Caco-2 (cell line): ENCODE results near the gene LIPA. TPM values are rescaled to one million over a fixed set of nuclear protein-coding genes. Genes with fewer than 3 reads are reported as not detected.
"Not testable (repeated sequence)": the region's sequence is repeated elsewhere in the genome, so short reads cannot be mapped to it uniquely, and the experiment has no call there.

Source experiments
- BruUV-seq: library from RNA; stranded (reverse); fragments of 400-500 nt; replicated peaks from 2 replicates; lab custom pipeline; 2021; lab: Mats Ljungman, UMichigan
- CTCF ChIA-PET: fragments of 300-600 bp; sonication (Branson Sonifier 250); formaldehyde crosslinking; loops from one replicate; lab custom pipeline; 2022; ENCODE audit warnings: antibody characterized with exemption; lab: Charles Lee
- POLR2A ChIA-PET: fragments of 300-600 bp; sonication (Branson Sonifier 250); formaldehyde crosslinking; loops from one replicate; lab custom pipeline; 2022; ENCODE audit warnings: antibody characterized with exemption; lab: Charles Lee
- DNase-seq, 2 experiments: peaks; one replicate each; pipeline versions ENCODE4 v3.0.0 to v3.0.0-alpha.2; 2020 to 2022
- H3K27me3 ChIP-seq: replicated peaks from 2 replicates; pipeline ENCODE4 v1.6.0; 2011; ENCODE audit warnings: low read length; ENCODE audit not compliant: control insufficient read depth, insufficient read depth
- H3K36me3 ChIP-seq: 2 replicates; pipeline ENCODE4 v1.5.1; 2011; ENCODE audit warnings: low read length; ENCODE audit not compliant: control insufficient read depth, insufficient read depth
- H3K4me1 ChIP-seq: fragments of 250-450 bp; sonication (Bioruptor Pico); 2 replicates; pipeline ENCODE4 v1.5.1; 2020; ENCODE audit warnings: mild to moderate bottlenecking
- H3K4me3 ChIP-seq: 2 replicates; pipeline ENCODE4 v1.5.1; 2011; ENCODE audit warnings: low read depth, mild to moderate bottlenecking, control low read depth, low read length
- H3K9me3 ChIP-seq: fragments of 250-450 bp; sonication (Bioruptor Pico); 2 replicates; pipeline ENCODE4 v1.5.1; 2020; ENCODE audit warnings: mild to moderate bottlenecking, moderate library complexity
- H3K27ac Mint-ChIP-seq: one replicate; pipeline ENCODE4 v1.8.0; 2022; ENCODE audit warnings: mixed read lengths; ENCODE audit not compliant: unreplicated experiment
- H3K27me3 Mint-ChIP-seq: one replicate; pipeline ENCODE4 v1.8.0; 2022; ENCODE audit warnings: mixed read lengths; ENCODE audit not compliant: insufficient read depth, unreplicated experiment
- H3K36me3 Mint-ChIP-seq: one replicate; pipeline ENCODE4 v1.8.0; 2022; ENCODE audit warnings: mild to moderate bottlenecking, mixed read lengths; ENCODE audit not compliant: insufficient read depth, unreplicated experiment
- H3K4me1 Mint-ChIP-seq: one replicate; pipeline ENCODE4 v1.8.0; 2022; ENCODE audit warnings: low read depth, mixed read lengths; ENCODE audit not compliant: unreplicated experiment
- H3K4me3 Mint-ChIP-seq: one replicate; pipeline ENCODE4 v1.8.0; 2022; ENCODE audit warnings: mild to moderate bottlenecking, moderate library complexity, mixed read lengths; ENCODE audit not compliant: unreplicated experiment
- H3K9me3 Mint-ChIP-seq: one replicate; pipeline ENCODE4 v1.8.0; 2022; ENCODE audit warnings: mixed read lengths; ENCODE audit not compliant: unreplicated experiment
- CTCF ChIP-seq, 2 experiments: fragments of 200-600 bp in 1 of 2; IDR thresholded peaks; 1 replicate in 1 of 2; 2 replicates in 1 of 2; pipeline versions ENCODE4 v1.5.1 to v1.8.0; 2011 to 2022; ENCODE audit warnings: antibody characterized with exemption in 1 of 2, control low read depth in 1 of 2, inconsistent platforms in 1 of 2, low read depth in 1 of 2, low read length in 1 of 2, mild to moderate bottlenecking in 1 of 2, moderate library complexity in 1 of 2; ENCODE audit not compliant: insufficient read depth in 1 of 2, severe bottlenecking in 1 of 2, unreplicated experiment in 1 of 2
- intact Hi-C: fragments of 100-400 bp; cut with micrococcal nuclease; formaldehyde crosslinking; loops from one replicate; pipeline ENCODE4 v1.10.0; 2022; ENCODE audit not compliant: unreplicated experiment
- total RNA-seq: library from RNA; stranded (reverse); gene quantifications from 2 replicates; pipeline ENCODE4 v1.2.3, GENCODE V29; 2022

Gene LIPA
- total RNA-seq, 1 experiment from 2014 or later, result 18.8 TPM

DNA sequence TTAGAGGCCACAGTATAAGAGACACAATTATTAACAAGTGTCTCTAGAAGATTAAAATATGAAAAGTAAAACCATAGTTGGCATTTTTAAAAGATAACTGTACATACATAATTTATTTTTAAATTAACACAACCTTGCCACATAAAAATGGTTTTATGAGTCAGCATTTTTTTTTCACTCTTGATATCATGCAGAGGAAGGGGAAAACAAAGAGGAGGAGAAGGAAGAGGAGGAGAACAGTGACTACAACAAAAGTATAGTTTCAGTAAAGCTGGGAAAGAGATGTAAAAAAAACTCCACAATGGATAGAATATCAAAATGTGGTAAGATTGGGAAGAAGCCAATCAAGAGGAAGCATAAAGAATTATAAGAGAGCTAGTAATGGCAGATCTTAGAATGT, 78.5 kb downstream of the LIPA start:
- H3K4me3 ChIP-seq, result no peak overlapping the region
- Mint-ChIP-seq H3K4me1 (no peaks in the 10 kb centered on the region), H3K27me3 (peaks cover 20% of the 10 kb centered on the region), H3K27ac (no peak overlapping the region), H3K36me3 (no peaks in the 10 kb centered on the region), H3K9me3 (no peaks in the 10 kb centered on the region), H3K4me3 (no peak overlapping the region)
- H3K36me3 ChIP-seq, result no peaks in the 10 kb centered on the region
- no peak for TF ChIP-seq CTCF (IDR thresholded peaks at IDR 0.05; ENCODE audit: insufficient read depth in 1 of 2, low read depth in 1 of 2, low read length in 1 of 2, severe bottlenecking in 1 of 2, unreplicated experiment in 1 of 2)
- intact Hi-C loops, result no loop called here
- no peaks in the 10 kb centered on the region for H3K27me3 ChIP-seq
- ChIA-PET POLR2A (no interaction called here), CTCF (no interaction called here)
- BruUV-seq, result no TSS peak
- no peak for DNase-seq
- H3K4me1 ChIP-seq, result no peaks in the 10 kb centered on the region
- H3K9me3 ChIP-seq, result no peaks in the 10 kb centered on the region

DNA sequence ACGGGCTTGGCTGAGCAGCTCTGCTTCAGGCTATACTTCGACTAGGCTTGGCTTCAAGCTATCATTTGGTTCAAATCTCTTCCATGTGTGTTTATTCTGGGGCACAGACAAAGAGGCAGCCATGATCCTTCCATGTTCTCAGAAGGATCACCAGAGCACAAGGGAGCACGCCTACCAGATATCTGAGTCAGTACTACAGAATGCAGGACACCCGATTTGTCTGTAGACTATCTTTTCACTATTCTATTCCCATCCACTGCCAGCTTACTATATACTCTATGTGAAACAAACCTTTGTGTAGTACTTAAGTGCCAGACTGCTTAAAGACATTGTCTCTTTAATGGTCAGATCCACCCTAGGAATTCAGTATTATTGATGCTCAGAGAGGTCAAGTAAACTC, 79.6 kb downstream of the LIPA start:
- TF ChIP-seq CTCF (IDR thresholded peaks at IDR 0.05; ENCODE audit: insufficient read depth in 1 of 2, low read depth in 1 of 2, low read length in 1 of 2, severe bottlenecking in 1 of 2, unreplicated experiment in 1 of 2), result no peak
- H3K27me3 Mint-ChIP-seq, result peaks cover 20% of the 10 kb centered on the region
- H3K4me3 Mint-ChIP-seq, result no peak overlapping the region
- no peak overlapping the region for H3K27ac Mint-ChIP-seq
- no TSS peak for BruUV-seq
- H3K4me1 Mint-ChIP-seq, result no peaks in the 10 kb centered on the region
- ChIA-PET POLR2A (no interaction called here), CTCF (no interaction called here)
- H3K9me3 ChIP-seq, result no peaks in the 10 kb centered on the region
- H3K36me3 Mint-ChIP-seq, result no peaks in the 10 kb centered on the region
- H3K36me3 ChIP-seq, result no peaks in the 10 kb centered on the region
- DNase-seq, result no peak
- H3K4me3 ChIP-seq, result no peak overlapping the region
- intact Hi-C loops, result no loop called here
- H3K4me1 ChIP-seq, result no peaks in the 10 kb centered on the region
- no peaks in the 10 kb centered on the region for H3K27me3 ChIP-seq
- no peaks in the 10 kb centered on the region for H3K9me3 Mint-ChIP-seq

GRCh38 chr10:89171263-89171872, 80.2 kb downstream of the LIPA start:
- H3K27ac Mint-ChIP-seq, result no peak overlapping the region
- CTCF ChIA-PET, result no interaction called here
- no peaks in the 10 kb centered on the region for H3K9me3 ChIP-seq
- H3K27me3 ChIP-seq, result no peaks in the 10 kb centered on the region
- TF ChIP-seq CTCF (IDR thresholded peaks at IDR 0.05; ENCODE audit: insufficient read depth in 1 of 2, low read depth in 1 of 2, low read length in 1 of 2, severe bottlenecking in 1 of 2, unreplicated experiment in 1 of 2), result no peak
- H3K36me3 Mint-ChIP-seq, result no peaks in the 10 kb centered on the region
- no peak for DNase-seq
- H3K27me3 Mint-ChIP-seq, result peaks cover 24% of the 10 kb centered on the region
- no peaks in the 10 kb centered on the region for H3K4me1 ChIP-seq
- intact Hi-C loops, result no loop called here
- H3K9me3 Mint-ChIP-seq, result no peaks in the 10 kb centered on the region
- H3K4me3 Mint-ChIP-seq, result no peak overlapping the region
- H3K36me3 ChIP-seq, result no peaks in the 10 kb centered on the region
- H3K4me3 ChIP-seq, result no peak overlapping the region
- no TSS peak for BruUV-seq
- POLR2A ChIA-PET, result no interaction called here
- H3K4me1 Mint-ChIP-seq, result no peaks in the 10 kb centered on the region

- H3K36me3 Mint-ChIP-seq, CTCF ChIA-PET, H3K27me3 ChIP-seq, H3K4me3 ChIP-seq, BruUV-seq, DNase-seq, intact Hi-C loops, H3K9me3 Mint-ChIP-seq, H3K9me3 ChIP-seq, H3K4me1 Mint-ChIP-seq, H3K27ac Mint-ChIP-seq, H3K4me3 Mint-ChIP-seq, H3K36me3 ChIP-seq, POLR2A ChIA-PET, H3K4me1 ChIP-seq: not testable (repeated sequence)
- peaks cover 28% of the 10 kb centered on the region for H3K27me3 Mint-ChIP-seq
These were observed 83.1 kb downstream of the LIPA start for GRCh38 chr10:89168354-89168900.
